HG02981 (cell line): ENCODE measurements around the gene C14orf180.
"Not testable (repeated sequence)": the region's sequence is repeated elsewhere in the genome, so short reads cannot be mapped to it uniquely, and the experiment has no call there.

Experiments used
- ATAC-seq: cut with Tn5 transposase; IDR thresholded peaks from one replicate; pipeline ENCODE4 v1.9.1; 2021; ENCODE audit warnings: mild to moderate bottlenecking, moderate library complexity; ENCODE audit not compliant: unreplicated experiment

Gene C14orf180

GRCh38 chr14:104577426-104577825 lies 2.1 kb upstream of the C14orf180 start:
- no peak for ATAC-seq

DNA sequence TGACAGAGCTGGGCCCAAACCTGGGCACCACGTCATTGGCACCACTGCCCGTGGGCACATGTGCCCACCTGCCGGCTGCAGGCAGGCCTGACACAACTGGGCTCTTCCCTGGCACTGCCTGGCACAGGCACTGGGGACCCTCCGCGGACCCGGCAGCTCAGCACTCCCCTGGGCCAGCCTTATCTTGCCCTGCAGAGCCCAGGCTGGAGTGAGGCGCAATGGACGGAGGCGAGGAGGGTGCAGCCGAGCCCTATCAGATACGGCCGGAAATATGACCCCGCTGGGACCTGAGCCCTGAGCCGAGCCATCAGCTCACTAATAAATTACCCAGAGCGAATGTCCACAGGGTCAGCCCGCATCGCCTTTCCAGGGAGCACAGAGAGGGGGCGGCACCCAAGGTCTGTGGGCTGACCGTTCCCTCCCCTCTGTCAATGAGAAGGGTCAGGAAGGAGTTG lies 1.7 kb upstream of the C14orf180 start:
- no peak for ATAC-seq

- ATAC-seq, result no peak
Observed at GRCh38 chr14:104578321-104578720, 1.2 kb upstream of the C14orf180 start.

- ATAC-seq, result not testable (repeated sequence)
Observed at GRCh38 chr14:104579939-104580338, 375 bp downstream of the C14orf180 start.

DNA sequence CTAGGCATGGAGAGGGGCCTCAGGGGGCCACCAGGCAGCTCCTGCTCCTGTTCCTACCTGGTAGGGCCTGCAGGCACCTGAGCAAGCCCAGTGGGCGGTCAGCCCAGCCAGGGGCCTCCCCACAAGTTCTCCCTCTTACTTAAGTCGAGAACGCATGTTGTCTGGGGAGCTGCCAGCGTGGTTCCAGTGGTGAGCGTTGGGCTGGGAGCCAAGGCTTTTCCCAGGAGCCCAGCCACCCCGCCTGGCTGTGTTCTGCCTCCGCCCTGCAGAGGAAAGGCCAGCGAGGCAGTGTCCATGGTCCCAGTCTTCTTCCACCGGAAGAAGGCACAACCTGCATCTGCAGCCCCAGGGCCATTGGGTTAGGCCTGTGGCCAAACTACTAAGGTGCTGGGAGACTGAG lies 1.4 kb downstream of the C14orf180 start:
- no peak for ATAC-seq

DNA sequence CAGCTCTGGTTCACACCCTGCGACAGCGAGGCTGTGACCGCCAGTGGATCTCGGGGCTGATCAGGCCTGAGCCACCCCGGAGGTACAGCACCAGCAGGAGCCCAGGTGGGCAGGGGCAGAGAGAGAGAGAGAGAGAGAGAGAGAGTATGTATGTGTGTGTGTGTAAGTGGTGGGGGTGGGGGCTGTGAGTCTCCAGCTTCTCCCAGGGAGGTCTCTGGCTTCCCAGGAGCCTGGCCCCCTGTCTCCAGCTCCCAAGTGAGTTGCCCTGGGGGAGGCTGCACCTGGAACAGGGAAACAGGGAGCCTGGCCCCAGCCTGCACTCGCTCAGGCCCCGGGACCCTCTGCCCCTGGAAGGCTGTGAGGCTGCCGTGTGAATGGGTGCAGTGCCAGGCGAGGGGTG lies 2.0 kb downstream of the C14orf180 start:
- ATAC-seq, result no peak

DNA sequence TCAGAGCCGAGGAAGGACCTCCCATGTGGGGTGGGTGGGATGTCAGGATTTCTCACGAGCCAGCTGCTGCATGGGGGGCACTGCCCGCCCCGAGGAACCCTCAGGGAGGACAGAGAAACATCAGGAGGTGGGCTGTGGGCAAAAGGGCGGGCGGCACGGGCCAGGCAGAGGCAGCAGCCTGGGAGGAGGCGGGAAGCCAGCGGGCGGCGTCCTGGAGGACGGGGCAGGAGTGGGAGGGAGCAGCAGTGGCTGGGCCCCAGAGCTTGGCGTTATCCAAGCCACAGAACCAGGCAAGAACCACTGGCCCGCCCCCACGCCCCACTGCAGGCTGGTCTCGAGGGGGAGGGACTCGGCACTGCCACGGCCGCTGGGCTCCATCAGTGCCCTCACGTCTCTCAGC lies 2.4 kb downstream of the C14orf180 start:
- ATAC-seq, result no peak

- no peak for ATAC-seq
Observed at GRCh38 chr14:104582662-104583061, 3.1 kb downstream of the C14orf180 start.

- no peak for ATAC-seq
Observed at GRCh38 chr14:104583424-104584306, 4.1 kb downstream of the C14orf180 start.

DNA sequence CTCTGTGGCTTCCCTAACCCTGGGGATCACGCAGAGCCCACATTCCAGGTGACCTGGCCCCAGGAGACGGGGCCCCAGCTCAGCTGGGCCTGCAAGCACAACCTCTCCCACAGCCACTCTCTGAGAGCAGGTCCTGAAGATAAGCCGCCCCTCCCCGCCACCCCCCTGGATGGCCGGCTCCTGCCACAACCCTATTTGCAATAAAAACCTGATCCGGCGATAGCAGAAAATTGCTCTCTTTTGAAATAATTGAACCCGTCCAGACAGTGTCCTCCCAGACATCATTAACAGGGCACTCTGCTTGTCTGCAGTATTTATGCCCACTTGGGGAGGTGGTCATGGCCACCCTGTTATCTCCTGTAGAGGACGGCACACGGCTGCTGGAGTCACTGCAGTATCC lies 5.0 kb downstream of the C14orf180 start:
- no peak for ATAC-seq

DNA sequence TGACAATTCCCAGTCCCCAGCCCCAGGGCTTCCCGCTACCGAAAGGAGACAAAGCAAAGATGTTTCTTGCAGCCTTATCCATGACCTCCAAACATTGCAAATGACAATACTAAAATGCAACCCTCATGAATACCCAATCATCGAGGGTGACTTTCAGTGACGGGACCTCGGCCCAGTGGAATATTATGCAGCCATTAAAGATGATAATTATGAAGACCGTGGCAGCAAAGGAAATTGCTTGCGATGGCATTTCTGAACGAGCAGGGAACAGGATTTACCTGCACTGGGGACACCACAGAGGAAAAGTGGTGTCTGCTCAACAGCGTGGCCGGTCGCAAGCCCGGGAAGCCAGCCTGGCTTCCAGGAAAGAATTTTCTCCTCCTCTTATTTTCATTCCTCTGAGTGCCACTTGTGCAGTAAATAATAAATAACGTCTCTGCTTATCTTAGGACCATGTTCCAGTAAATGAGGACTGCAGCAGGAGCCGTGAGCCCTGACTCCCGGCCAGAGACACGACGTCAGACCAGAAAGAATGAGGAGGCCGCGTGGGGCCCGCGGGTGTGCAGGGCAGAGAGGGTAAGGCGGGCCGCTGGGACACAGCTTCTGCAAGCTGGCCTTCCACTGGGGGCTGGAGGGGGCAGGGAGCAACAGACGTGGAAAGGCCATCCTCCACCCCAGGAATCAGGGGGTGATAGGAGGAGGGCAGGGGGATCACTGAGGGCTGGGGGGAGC lies 6.6 kb downstream of the C14orf180 start:
- ATAC-seq, result no peak

DNA sequence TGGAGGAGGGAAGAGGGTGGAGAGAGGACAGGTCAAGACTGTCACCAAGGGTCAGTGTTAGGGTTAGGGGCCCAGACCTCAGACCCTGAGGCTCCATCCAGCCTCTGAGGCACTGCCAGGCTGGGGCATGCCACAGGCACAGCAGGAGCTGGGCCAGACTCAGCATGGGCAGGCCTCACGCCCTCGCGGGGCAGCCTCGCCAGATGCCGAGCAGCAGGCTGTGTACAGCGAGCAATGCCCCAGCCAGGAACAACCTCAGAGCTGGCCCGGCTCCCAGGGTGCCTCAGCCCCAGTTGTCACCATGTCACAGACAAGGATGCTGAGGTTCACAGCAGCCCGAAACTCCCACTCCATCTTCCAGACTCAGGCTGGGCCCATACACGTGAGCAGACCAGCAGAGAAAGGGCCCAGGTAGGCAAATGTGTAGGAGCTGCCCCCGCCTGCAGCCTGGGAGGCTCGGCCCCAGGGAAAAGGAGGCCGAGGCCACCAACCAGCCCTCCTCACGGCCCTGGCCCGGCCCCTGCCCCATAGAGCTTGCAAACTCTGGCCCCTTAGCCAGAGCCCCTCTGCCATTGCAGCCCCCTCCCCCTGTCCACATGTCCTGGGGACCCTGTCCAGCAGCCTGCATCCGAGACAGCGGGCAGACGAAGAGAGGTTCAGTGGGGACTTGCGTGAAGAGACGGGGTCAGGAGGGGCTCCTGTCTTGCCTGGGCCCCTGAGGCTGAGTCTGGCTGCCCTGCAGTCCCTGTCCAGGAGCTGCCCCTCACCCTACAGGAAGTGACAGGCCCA lies 7.5 kb downstream of the C14orf180 start:
- ATAC-seq, result no peak

DNA sequence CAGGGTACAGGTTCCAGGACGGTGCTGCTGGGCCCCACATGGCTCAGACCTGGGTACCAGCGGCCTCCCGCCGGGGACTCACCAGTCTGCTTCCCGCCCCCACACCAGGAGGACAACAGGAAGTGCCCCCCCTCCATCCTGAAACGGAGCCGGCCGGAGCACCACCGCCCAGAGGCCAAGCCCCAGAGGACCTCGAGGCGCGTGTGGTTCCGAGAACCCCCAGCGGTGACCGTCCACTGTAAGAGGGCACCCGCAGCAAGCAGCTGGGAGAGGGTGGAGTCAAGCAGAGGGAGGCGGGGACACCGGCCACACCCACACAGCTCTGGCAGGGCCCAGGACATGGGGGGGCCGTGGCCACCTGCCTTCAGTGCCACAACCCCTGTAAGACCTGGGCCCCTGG lies 8.1 kb downstream of the C14orf180 start:
- no peak for ATAC-seq

GRCh38 chr14:104588066-104588857 lies 8.7 kb downstream of the C14orf180 start:
- no peak for ATAC-seq

- ATAC-seq, result no peak
Observed at GRCh38 chr14:104589338-104590195, 10.0 kb downstream of the C14orf180 start.

- no peak for ATAC-seq
Observed at GRCh38 chr14:104590240-104590965, 10.8 kb downstream of the C14orf180 start.

DNA sequence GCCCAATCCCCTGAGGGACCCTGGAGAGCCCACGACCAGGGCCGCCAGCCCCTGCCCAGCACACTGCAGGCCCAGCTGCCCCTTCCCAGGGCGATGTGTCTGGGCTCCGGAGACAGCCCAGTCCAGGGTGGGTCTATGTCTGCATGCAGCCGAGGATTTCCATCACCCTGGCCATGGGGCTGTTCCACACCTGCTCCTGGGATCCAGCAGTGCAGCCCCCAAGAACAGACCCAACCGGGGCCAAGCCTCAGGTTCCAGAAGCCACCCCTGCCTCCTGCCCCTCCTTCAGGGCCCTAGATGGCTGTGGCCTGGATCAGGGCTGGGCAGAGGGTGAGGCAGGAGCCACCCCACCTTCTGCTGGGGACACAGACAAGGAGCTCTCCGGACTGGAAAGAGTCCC lies 11.5 kb downstream of the C14orf180 start:
- ATAC-seq, result no peak

DNA sequence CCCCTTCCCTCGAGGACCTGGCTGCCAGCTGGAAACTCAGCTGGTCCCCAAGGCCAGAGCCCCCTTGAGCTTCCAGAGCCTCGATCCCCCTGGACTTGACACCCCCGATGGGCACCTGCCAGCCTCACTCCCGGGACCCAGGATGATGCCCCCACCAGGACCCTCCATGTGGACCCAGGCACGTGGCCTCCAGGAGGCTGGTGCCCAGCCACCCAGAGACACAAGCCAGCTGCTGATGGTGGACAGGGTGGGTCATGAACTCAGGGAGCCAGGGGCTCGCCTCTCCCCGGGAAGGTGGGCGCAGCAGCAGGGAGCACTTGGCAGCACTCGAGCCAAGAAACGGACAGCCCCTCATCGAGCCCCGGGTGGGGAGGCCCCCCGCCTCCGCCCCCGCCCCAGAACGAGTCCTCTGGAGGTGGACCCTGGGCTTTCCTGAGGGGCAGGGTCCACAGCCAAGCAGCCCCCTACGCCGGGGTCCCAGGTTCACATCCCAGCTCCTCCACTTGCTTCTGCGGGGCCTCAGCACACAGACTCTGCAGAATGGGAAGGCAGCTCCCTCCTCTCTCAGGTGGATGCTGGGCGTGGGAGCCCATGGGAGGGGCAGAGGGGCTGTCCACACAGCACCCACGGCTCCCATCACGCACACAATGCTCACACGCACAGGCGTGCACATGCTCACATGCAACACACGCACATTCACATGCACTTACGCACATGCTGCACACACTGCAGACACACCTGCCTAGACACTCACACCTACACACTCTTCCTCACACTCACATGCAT lies 12.1 kb downstream of the C14orf180 start:
- no peak for ATAC-seq
